Liver (tissue), 9 donors: ENCODE measurements around the gene PEX11A. TPM values are rescaled to one million over a fixed set of nuclear protein-coding genes. Genes with fewer than 3 reads are reported as not detected.

Experiments
- DNase-seq: peaks from one replicate; pipeline ENCODE4 v3.0.0-alpha.2; 2017; ENCODE audit warnings: low spot score
- H3K27ac ChIP-seq, 2 donors: one replicate each; pipeline ENCODE4 v1.7.0; 2013; ENCODE audit warnings: inconsistent platforms in 2 of 2, low read length in 2 of 2, control low read depth in 1 of 2, low read depth in 1 of 2, mild to moderate bottlenecking in 1 of 2
- H3K27me3 ChIP-seq, 4 donors: one replicate each; pipeline versions ENCODE4 v1.6.1 to v1.7.0; 2013; ENCODE audit warnings: low read length in 3 of 4, inconsistent platforms in 1 of 4, mild to moderate bottlenecking in 1 of 4, moderate library complexity in 1 of 4; ENCODE audit not compliant: control insufficient read depth in 4 of 4, insufficient read depth in 4 of 4
- H3K36me3 ChIP-seq, 4 donors: one replicate each; pipeline versions ENCODE4 v1.6.1 to v1.7.0; 2013; ENCODE audit warnings: low read length in 3 of 4, mild to moderate bottlenecking in 3 of 4, low read depth in 1 of 4, moderate library complexity in 1 of 4; ENCODE audit not compliant: control insufficient read depth in 4 of 4, insufficient read depth in 3 of 4
- H3K4me1 ChIP-seq, 4 donors: one replicate each; pipeline versions ENCODE4 v1.6.1 to v1.7.0; 2013; ENCODE audit warnings: low read length in 3 of 4, mild to moderate bottlenecking in 3 of 4, moderate library complexity in 1 of 4; ENCODE audit not compliant: control insufficient read depth in 4 of 4, insufficient read depth in 4 of 4
- H3K4me3 ChIP-seq, 3 donors: one replicate each; pipeline versions ENCODE4 v1.6.1 to v1.7.0; 2013; ENCODE audit warnings: low read length in 3 of 3, control low read depth in 1 of 3, low read depth in 1 of 3, mild to moderate bottlenecking in 1 of 3
- H3K9ac ChIP-seq, 2 donors: one replicate each; pipeline ENCODE4 v1.7.0; 2013; ENCODE audit warnings: low read length in 2 of 2, mild to moderate bottlenecking in 2 of 2, moderate library complexity in 2 of 2, control low read depth in 1 of 2, low read depth in 1 of 2
- H3K9me3 ChIP-seq, 4 donors: one replicate each; pipeline versions ENCODE4 v1.6.1 to v1.7.0; 2013; ENCODE audit warnings: low read length in 3 of 4; ENCODE audit not compliant: control insufficient read depth in 4 of 4
- ATF3 ChIP-seq: IDR thresholded peaks from 2 replicates; pipeline ENCODE4 v1.6.1; 2016; ENCODE audit warnings: antibody characterized with exemption
- FOXA1 ChIP-seq: IDR thresholded peaks from 2 replicates; pipeline ENCODE4 v1.6.1; 2016; ENCODE audit warnings: antibody characterized with exemption
- FOXA2 ChIP-seq: IDR thresholded peaks from 2 replicates; pipeline ENCODE4 v1.6.1; 2016; ENCODE audit warnings: antibody characterized with exemption
- GABPA ChIP-seq, 2 donors: IDR thresholded peaks in 1 of 2; conservative IDR thresholded peaks in 1 of 2; 2 replicates each; pipeline ENCODE4 v1.6.1; 2016; ENCODE audit warnings: antibody characterized with exemption in 2 of 2, mild to moderate bottlenecking in 1 of 2, moderate library complexity in 1 of 2
- HNF4A ChIP-seq, 2 donors: conservative IDR thresholded peaks; 2 replicates each; pipeline ENCODE4 v1.6.1; 2016; ENCODE audit warnings: antibody characterized with exemption in 2 of 2, mild to moderate bottlenecking in 2 of 2
- HNF4G ChIP-seq: IDR thresholded peaks from 2 replicates; pipeline ENCODE4 v1.6.1; 2016; ENCODE audit warnings: antibody characterized with exemption
- MAX ChIP-seq: IDR thresholded peaks from 2 replicates; pipeline ENCODE4 v1.6.1; 2016; ENCODE audit warnings: antibody characterized with exemption
- RAD21 ChIP-seq, 2 donors: IDR thresholded peaks; 2 replicates each; pipeline ENCODE4 v1.6.1; 2016; ENCODE audit warnings: antibody characterized with exemption in 2 of 2, mild to moderate bottlenecking in 2 of 2
- REST ChIP-seq: IDR thresholded peaks from 2 replicates; pipeline ENCODE4 v1.6.1; 2016; ENCODE audit warnings: antibody characterized with exemption, mild to moderate bottlenecking
- RXRA ChIP-seq, 2 donors: IDR thresholded peaks; 2 replicates each; pipeline ENCODE4 v1.6.1; 2017 to 2018; ENCODE audit warnings: antibody characterized with exemption in 2 of 2, mild to moderate bottlenecking in 1 of 2
- WGBS: extraction: QIAGEN DNeasy Blood & Tissue Kit; methylation state at CpG from one replicate; pipeline ENCODE4 v1.1.7; 2013; 5-methylcytosine and 5-hydroxymethylcytosine counted together
- polyA plus RNA-seq, 2 donors: library from polyadenylated mRNA; stranded (reverse) in 1 of 2; unstranded in 1 of 2; fragments of 200-250 nt in 1 of 2; fragments of >200 nt in 1 of 2; fragmentation: Nextera tagmentation in 1 of 2; extraction: Ambion mirVana in 1 of 2; gene quantifications; one replicate each; pipeline versions ENCODE4 v1.2.1 to v1.2.3, GENCODE V29; 2013 to 2015
- total RNA-seq, 2 donors: library from RNA; depleted of rRNA; stranded (reverse); fragments of >200 nt; gene quantifications; one replicate each; pipeline ENCODE4 v1.2.3, GENCODE V29; 2014
- donor health status: healthy.
- donor health status: healthy.
- donor health status: healthy.
- donor health status: healthy.
- donor health status: healthy.

PEX11A gene
- total and polyA plus RNA-seq, 4 donors = 6.6 to 47.9 (median 24.3) TPM

GRCh38 chr15:89657686-89658200 lies 32.8 kb downstream of the PEX11A start:
- 90% methylated on average over 5 of the region's 5 CpGs for WGBS
- no peaks in the 10 kb centered on the region for H3K36me3 ChIP-seq
- H3K9me3 ChIP-seq = no peaks in the 10 kb centered on the region
- no peak for DNase-seq
- H3K27me3 ChIP-seq = no peaks in the 10 kb centered on the region
- TF ChIP-seq FOXA1 (no peak), ATF3 (no peak), RXRA (IDR thresholded peaks at IDR 0.05) (no peak), HNF4G (no peak), MAX (no peak), HNF4A (conservative IDR thresholded peaks at IDR 0.05) (no peak), GABPA (IDR thresholded peaks at IDR 0.05 in 1 of 2, conservative IDR thresholded peaks at IDR 0.05 in 1 of 2) (no peak)
- no peak overlapping the region for H3K27ac ChIP-seq
- H3K9ac ChIP-seq = no peak overlapping the region
- no peak overlapping the region for H3K4me3 ChIP-seq
- peaks cover 0 to 10% (median 7%) of the 10 kb centered on the region in 4 donors for H3K4me1 ChIP-seq

- Histone ChIP-seq H3K27me3 (no peaks in the 10 kb centered on the region), H3K9me3 (no peaks in the 10 kb centered on the region), H3K4me3 (no peak overlapping the region), H3K9ac (no peak overlapping the region), H3K36me3 (no peaks in the 10 kb centered on the region), H3K4me1 (peaks cover 0 to 10% (median 7%) of the 10 kb centered on the region in 4 donors), H3K27ac (no peak overlapping the region)
- TF ChIP-seq RAD21 (IDR thresholded peaks at IDR 0.05) = no peak
- no peak for TF ChIP-seq GABPA (IDR thresholded peaks at IDR 0.05 in 1 of 2, conservative IDR thresholded peaks at IDR 0.05 in 1 of 2)
- DNase-seq = no peak
- 85% methylated on average over 7 of the region's 7 CpGs for WGBS
These were observed 34.3 kb downstream of the PEX11A start for GRCh38 chr15:89656116-89656815.

- peaks cover 0 to 10% (median 7%) of the 10 kb centered on the region in 4 donors for H3K4me1 ChIP-seq
- H3K9me3 ChIP-seq = no peaks in the 10 kb centered on the region
- H3K36me3 ChIP-seq = no peaks in the 10 kb centered on the region
- TF ChIP-seq FOXA2 (no peak), RAD21 (IDR thresholded peaks at IDR 0.05) (no peak), GABPA (IDR thresholded peaks at IDR 0.05 in 1 of 2, conservative IDR thresholded peaks at IDR 0.05 in 1 of 2) (no peak), REST (no peak)
- WGBS = 5% methylated on average over 87 of the region's 87 CpGs
- H3K9ac ChIP-seq = peak within 1 kb of the TSS in 1 of 2 donors; percentile 31
- H3K27ac ChIP-seq = no peak within 1 kb of the TSS
- no peak for DNase-seq
- H3K27me3 ChIP-seq = no peaks in the 10 kb centered on the region
- H3K4me3 ChIP-seq = peak within 1 kb of the TSS; percentile 46 to 48 (median 46)
These were observed 35.4 kb downstream of the PEX11A start, which contains the start of gene KIF7 for GRCh38 chr15:89654847-89655805. Gene KIF7 (minus strand): TSS chr15:89655467. CDS start chr15:89652930, 2,537 bp downstream.
